Measurements from ENCODE around the gene FAHD1.

The FAHD1 gene

GRCh38 chr16:1780677-1781072 is 46.3 kb upstream of the FAHD1 start:
- TF ChIP-seq, protein P1, sequence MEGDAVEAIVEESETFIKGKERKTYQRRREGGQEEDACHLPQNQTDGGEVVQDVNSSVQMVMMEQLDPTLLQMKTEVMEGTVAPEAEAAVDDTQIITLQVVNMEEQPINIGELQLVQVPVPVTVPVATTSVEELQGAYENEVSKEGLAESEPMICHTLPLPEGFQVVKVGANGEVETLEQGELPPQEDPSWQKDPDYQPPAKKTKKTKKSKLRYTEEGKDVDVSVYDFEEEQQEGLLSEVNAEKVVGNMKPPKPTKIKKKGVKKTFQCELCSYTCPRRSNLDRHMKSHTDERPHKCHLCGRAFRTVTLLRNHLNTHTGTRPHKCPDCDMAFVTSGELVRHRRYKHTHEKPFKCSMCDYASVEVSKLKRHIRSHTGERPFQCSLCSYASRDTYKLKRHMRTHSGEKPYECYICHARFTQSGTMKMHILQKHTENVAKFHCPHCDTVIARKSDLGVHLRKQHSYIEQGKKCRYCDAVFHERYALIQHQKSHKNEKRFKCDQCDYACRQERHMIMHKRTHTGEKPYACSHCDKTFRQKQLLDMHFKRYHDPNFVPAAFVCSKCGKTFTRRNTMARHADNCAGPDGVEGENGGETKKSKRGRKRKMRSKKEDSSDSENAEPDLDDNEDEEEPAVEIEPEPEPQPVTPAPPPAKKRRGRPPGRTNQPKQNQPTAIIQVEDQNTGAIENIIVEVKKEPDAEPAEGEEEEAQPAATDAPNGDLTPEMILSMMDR (IDR thresholded peaks at IDR 0.05; ENCODE audit: low read length, missing control alignments), result no peak
- DNase-seq (ENCODE audit: low read depth), result no peak
- H3K4me3 ChIP-seq (replicated peaks; ENCODE audit: low read depth, low read length), result no peak overlapping the region

DNA sequence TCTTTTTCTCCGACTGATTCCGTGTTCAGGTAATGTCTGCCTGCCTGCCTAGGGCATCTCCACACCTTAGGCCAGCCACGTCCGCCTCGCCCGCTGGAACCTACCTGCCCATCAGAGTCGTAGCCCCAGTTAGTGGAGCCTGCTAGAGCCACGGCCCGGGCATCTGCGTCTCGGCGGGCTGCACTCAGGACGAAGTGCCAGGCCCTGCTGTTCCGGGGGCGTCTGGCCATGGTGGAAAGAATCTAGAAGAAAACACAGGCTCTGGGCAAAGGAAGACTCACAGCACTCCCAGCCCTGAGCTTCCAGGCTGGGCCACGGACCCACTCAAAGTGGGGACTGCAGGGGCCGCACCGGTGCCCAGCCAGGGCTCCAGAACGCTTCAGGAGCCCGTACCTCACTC is 45.8 kb upstream of the FAHD1 start:
- TF ChIP-seq, protein P1 (IDR thresholded peaks at IDR 0.05; ENCODE audit: low read length, missing control alignments), result no peak
- peak overlapping the region; percentile 75 for H3K4me3 ChIP-seq (replicated peaks; ENCODE audit: low read depth, low read length)
- DNase-seq (ENCODE audit: low read depth), result no peak

DNA sequence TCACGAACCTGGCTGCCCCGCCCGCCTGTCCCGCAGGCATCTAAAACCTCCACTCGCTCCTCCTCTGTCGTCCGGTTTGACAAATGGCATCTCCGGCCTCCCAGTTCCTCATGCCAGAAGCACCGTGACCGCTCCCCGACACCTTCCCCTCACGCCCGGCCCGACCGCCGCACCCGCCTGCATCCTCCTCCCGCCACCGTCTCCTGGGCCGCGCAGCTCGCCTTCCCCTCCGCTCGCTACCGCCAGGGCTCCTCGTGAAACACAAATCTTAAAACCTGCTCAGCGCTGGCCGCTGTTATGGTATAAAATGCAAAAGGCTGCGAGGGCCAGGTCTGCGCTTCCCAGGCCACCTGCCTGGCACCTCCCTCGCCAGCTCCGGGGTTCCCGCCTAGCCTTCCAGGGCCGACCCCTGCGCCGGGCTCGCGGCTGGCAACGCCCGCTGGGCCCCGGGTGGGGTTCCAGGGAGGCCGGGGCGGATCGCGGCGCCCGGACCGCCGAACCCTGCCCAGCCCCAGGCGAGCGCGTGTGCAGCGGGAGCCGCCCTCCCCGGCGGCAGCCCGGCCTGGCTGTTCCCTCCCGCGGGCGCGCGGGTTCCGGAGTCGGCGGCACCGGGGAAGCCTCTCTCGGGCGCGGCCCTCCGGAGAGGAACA is 45.1 kb upstream of the FAHD1 start:
- TF ChIP-seq, protein P1 (IDR thresholded peaks at IDR 0.05; ENCODE audit: low read length, missing control alignments), result no peak
- no peak for DNase-seq (ENCODE audit: low read depth)
- peak overlapping the region; percentile 75 for H3K4me3 ChIP-seq (replicated peaks; ENCODE audit: low read depth, low read length)

DNA sequence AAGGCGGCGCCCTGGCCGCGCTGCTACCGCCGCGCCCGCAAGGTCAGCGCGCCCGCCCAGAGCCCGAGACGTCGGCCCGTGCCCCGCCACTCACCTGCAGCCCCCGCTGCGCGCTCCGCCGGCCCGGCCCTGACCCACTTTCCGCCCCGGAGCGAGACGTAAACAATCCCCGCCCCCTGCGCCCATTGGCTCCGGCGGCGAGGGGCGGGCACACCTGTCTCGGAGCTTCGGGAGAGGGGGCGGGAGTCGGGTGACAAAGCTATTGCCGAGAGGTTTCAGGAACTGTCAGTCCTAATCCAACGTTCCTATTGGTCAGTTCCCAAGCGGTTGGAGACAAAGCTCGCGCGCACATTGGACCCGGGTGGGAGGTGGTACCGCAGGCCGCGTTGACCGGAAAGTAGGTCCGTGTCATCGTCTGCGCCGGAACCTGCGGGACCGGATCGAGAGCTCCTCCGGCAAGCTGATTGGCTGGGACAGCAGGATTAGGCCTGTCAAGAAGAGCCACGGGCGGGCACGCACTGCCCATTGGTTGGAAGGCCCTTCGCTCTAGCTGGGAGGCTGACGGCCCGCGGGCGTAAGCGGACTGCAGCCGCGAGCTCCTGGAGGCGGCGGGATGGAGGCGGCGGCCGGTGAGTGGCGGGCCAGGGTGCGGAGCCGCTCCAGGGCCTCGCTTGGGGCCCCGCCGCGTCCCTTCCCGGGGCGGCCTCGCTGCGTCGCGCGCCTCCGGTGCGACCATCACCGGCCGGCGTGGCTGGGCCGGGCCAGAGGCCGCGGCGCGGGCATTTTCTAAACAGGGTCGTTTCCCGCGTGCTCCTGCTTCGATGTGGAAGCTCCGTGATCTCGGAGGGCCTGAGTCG is 44.4 kb upstream of the FAHD1 start, which contains the start of the genes NUBP2 and SPSB3:
NUBP2 (plus strand) TSS at position 553 of the 857 bp plus-strand sequence; CDS start at position 614, 61 bp downstream.
SPSB3 (minus strand) TSS at position 164 of the 857 bp plus-strand sequence. CDS start 1,088 bp downstream, outside the sequence.
- TF ChIP-seq, protein P1 (IDR thresholded peaks at IDR 0.05; ENCODE audit: low read length, missing control alignments), result no peak
- peak within 1 kb of the TSS; percentile 90 for H3K4me3 ChIP-seq (replicated peaks; ENCODE audit: low read depth, low read length)
- peak; percentile 100 for DNase-seq (ENCODE audit: low read depth)

- DNase-seq (ENCODE audit: low read depth), result no peak
- TF ChIP-seq, protein P1 (IDR thresholded peaks at IDR 0.05; ENCODE audit: low read length, missing control alignments), result no peak
- no peak overlapping the region for H3K4me3 ChIP-seq (replicated peaks; ENCODE audit: low read depth, low read length)
These were observed 41.8 kb upstream of the FAHD1 start for GRCh38 chr16:1784977-1785845.

GRCh38 chr16:1785846-1786170 is 41.2 kb upstream of the FAHD1 start:
- no peak for DNase-seq (ENCODE audit: low read depth)
- TF ChIP-seq, protein P1 (IDR thresholded peaks at IDR 0.05; ENCODE audit: low read length, missing control alignments), result no peak
- H3K4me3 ChIP-seq (replicated peaks; ENCODE audit: low read depth, low read length), result no peak overlapping the region

Measured in fibroblast of pulmonary artery (primary cell).